ENCODE measurements around the gene ITGA1. TPM values are rescaled to one million over a fixed set of nuclear protein-coding genes. Genes with fewer than 3 reads are reported as not detected.

Gene ITGA1
- total RNA-seq, 4 donors from 2014 or later, result 219 to 326 (median 240) TPM

DNA sequence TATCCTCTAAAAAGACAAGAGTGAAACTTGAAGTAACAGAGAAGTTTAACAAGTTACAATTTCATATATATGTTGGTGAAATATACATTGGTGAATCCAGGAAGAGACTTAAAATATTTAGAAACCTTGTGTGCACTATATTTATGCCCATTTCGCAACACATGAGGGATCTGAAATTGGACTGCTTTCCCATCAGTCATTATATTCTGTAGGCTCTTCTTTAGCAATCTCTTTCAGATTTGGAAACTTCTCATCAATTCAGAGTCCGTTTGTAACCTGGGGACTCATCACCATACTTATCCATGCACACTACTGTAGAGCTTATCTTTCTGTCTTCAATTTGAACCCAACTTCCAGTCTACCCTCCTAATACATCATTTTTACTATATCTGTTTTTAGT, 2.1 kb downstream of the ITGA1 start:
- Histone ChIP-seq H3K4me3 (peak overlapping the region; percentile 64 to 77), H3K27me3 (no peaks in the 10 kb centered on the region), H3K27ac (peak overlapping the region; percentile 78 to 96 (median 93)), H3K36me3 (no peaks in the 10 kb centered on the region), H3K4me1 (peaks cover 0 to 45% (median 2%) of the 10 kb centered on the region in 3 donors), H3K9me3 (no peaks in the 10 kb centered on the region)
- WGBS, 2 donors (ENCODE audit: low coverage in 1 of 2), result 0 to 31% methylated on average over 2 of the region's 2 CpGs
- TF ChIP-seq POLR2AphosphoS5 (IDR thresholded peaks at IDR 0.05), result no peak
- no peak for TF ChIP-seq POLR2A (IDR thresholded peaks at IDR 0.05)
- TF ChIP-seq, protein P1, sequence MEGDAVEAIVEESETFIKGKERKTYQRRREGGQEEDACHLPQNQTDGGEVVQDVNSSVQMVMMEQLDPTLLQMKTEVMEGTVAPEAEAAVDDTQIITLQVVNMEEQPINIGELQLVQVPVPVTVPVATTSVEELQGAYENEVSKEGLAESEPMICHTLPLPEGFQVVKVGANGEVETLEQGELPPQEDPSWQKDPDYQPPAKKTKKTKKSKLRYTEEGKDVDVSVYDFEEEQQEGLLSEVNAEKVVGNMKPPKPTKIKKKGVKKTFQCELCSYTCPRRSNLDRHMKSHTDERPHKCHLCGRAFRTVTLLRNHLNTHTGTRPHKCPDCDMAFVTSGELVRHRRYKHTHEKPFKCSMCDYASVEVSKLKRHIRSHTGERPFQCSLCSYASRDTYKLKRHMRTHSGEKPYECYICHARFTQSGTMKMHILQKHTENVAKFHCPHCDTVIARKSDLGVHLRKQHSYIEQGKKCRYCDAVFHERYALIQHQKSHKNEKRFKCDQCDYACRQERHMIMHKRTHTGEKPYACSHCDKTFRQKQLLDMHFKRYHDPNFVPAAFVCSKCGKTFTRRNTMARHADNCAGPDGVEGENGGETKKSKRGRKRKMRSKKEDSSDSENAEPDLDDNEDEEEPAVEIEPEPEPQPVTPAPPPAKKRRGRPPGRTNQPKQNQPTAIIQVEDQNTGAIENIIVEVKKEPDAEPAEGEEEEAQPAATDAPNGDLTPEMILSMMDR (IDR thresholded peaks at IDR 0.05), result no peak
- no peak for TF ChIP-seq EP300 (IDR thresholded peaks at IDR 0.05)
- no peak for ATAC-seq

DNA sequence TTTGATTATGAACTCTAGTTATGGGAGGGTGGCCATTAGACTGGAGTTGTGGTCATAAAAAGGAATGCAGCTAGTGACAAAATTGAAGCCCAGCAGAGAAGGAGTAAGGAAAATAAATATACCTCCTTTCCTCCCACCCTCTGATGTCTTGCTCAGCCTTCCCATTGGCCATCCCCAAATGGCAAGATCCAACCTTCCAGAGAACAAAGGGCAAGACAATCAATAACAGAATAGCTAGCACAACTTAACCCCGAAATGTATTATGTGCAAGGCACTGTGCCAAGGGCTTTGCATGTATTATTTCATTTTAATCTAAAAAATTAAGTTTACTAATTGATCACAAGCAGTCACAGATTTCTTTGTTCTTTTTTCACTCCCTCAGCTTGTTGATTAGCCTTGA, 3.6 kb downstream of the ITGA1 start:
- Histone ChIP-seq H3K27ac (peak overlapping the region; percentile 78 to 96 (median 93)), H3K9me3 (no peaks in the 10 kb centered on the region), H3K36me3 (no peaks in the 10 kb centered on the region), H3K4me1 (peaks cover 0 to 58% (median 11%) of the 10 kb centered on the region in 3 donors), H3K4me3 (peak overlapping the region; percentile 64 to 77), H3K27me3 (no peaks in the 10 kb centered on the region)
- TF ChIP-seq POLR2AphosphoS5 (IDR thresholded peaks at IDR 0.05) (no peak), EP300 (IDR thresholded peaks at IDR 0.05) (no peak), POLR2A (IDR thresholded peaks at IDR 0.05) (no peak)
- TF ChIP-seq, protein P1 (IDR thresholded peaks at IDR 0.05), result no peak
- no peak for ATAC-seq
- 57 to 79% methylated on average over 1 of the region's 1 CpG for WGBS, 2 donors (ENCODE audit: low coverage in 1 of 2)

DNA sequence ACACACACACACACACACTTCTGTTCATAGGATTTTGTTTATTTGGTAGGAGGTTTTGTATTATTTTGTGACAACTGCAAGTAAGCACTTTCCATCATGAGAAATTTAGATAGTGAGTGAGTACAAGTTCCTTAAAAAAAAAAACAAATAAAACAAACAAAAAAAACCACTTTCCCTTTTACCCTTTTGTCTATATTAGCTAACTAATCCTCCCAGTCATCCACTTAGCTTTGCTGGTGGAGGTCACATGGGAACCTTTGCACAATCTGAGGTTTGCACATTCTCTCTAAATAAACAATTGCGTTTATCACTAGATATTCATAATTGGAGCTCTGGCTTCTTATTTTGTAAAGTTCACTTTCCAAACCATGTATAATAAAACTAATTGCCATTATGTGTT, 6.8 kb downstream of the ITGA1 start:
- H3K36me3 ChIP-seq, result no peaks in the 10 kb centered on the region
- H3K9me3 ChIP-seq, result no peaks in the 10 kb centered on the region
- 25 to 43% methylated on average over 1 of the region's 1 CpG for WGBS, 2 donors (ENCODE audit: low coverage in 1 of 2)
- peaks cover 11 to 80% (median 29%) of the 10 kb centered on the region in 3 donors for H3K4me1 ChIP-seq
- TF ChIP-seq POLR2AphosphoS5 (IDR thresholded peaks at IDR 0.05) (peak; percentile 52), EP300 (IDR thresholded peaks at IDR 0.05) (no peak), POLR2A (IDR thresholded peaks at IDR 0.05) (no peak)
- TF ChIP-seq, protein P1 (IDR thresholded peaks at IDR 0.05), result no peak
- H3K4me3 ChIP-seq, result no peak overlapping the region
- peak overlapping the region in 3 of 4 donors; percentile 53 to 96 (median 92) for H3K27ac ChIP-seq
- no peaks in the 10 kb centered on the region for H3K27me3 ChIP-seq
- ATAC-seq, result peak; percentile 46

DNA sequence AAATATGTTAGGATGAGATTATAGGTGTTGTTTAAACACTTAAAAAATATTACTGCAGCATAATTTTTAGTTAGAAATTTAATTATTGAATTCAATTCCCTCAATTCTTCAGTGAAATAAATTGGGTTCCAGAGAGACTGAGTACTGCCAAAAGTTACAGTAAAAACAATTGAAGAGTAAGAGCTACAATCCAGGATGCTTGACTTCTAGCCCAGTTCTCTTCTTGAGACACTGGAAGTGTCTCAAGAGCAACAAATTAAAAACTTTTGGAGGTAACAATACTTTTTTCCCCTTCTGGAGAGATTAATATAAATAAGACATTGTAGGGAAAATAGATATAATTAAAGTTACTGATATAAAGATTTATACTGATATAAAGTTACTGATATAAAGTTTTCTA, 8.3 kb downstream of the ITGA1 start:
- TF ChIP-seq EP300 (IDR thresholded peaks at IDR 0.05) (no peak), POLR2A (IDR thresholded peaks at IDR 0.05) (no peak), POLR2AphosphoS5 (IDR thresholded peaks at IDR 0.05) (no peak)
- TF ChIP-seq, protein P1 (IDR thresholded peaks at IDR 0.05), result no peak
- Histone ChIP-seq H3K9me3 (no peaks in the 10 kb centered on the region), H3K27ac (peak overlapping the region; percentile 9 to 96 (median 72)), H3K27me3 (no peaks in the 10 kb centered on the region), H3K36me3 (no peaks in the 10 kb centered on the region), H3K4me1 (peaks cover 11 to 89% (median 29%) of the 10 kb centered on the region in 3 donors), H3K4me3 (no peak overlapping the region)
- ATAC-seq, result no peak

DNA sequence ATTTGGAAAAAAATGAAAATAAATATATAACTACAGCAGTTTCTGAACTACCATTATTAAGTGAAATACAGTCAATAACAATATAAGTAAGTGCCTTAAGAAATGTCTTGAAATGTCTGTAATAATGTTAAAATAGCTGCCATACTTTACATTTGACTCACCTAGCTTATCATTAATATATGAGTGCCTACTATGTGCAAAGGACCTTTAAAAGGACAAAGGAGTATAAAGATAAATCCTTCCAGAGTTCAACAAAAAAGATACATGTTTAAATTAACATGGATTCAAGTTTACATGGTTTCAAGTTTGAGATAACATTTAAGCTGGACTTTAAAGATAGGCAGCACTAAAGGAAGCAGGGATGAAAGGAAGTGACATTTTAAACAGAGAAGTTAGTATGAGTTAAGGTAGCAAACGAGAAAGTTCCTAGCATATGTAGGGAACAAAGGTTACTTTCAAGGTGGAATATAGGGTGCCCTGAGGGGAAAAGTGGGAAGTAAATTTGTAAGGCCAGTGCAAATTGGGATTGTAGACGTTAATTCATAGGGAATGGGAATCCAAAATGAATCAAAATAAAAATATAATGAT, 8.9 kb downstream of the ITGA1 start:
- no peaks in the 10 kb centered on the region for H3K9me3 ChIP-seq
- no peak for TF ChIP-seq POLR2A (IDR thresholded peaks at IDR 0.05)
- no peak for TF ChIP-seq POLR2AphosphoS5 (IDR thresholded peaks at IDR 0.05)
- no peak for TF ChIP-seq EP300 (IDR thresholded peaks at IDR 0.05)
- TF ChIP-seq, protein P1 (IDR thresholded peaks at IDR 0.05), result no peak
- no peaks in the 10 kb centered on the region for H3K27me3 ChIP-seq
- ATAC-seq, result no peak
- H3K4me1 ChIP-seq, result peaks cover 11 to 89% (median 29%) of the 10 kb centered on the region in 3 donors
- H3K4me3 ChIP-seq, result no peak overlapping the region
- H3K27ac ChIP-seq, result peak overlapping the region; percentile 55 to 96 (median 84)
- WGBS, 2 donors (ENCODE audit: low coverage in 1 of 2), result 34 to 56% methylated on average over 2 of the region's 2 CpGs
- peaks cover 0 to 3% of the 10 kb centered on the region in 2 donors for H3K36me3 ChIP-seq
